Muscle of arm (tissue), 12 donors: ENCODE data around the gene CDC42BPB. TPM values are rescaled to one million over a fixed set of nuclear protein-coding genes. Genes with fewer than 3 reads are reported as not detected.

ENCODE experiments used
- DNase-seq: peaks from one replicate; pipeline ENCODE4 v3.0.0-alpha.2; 2013
- polyA plus RNA-seq, 12 donors: library from polyadenylated mRNA; unstranded; fragments of 120-200 nt; gene quantifications; one replicate each; pipeline ENCODE4 v1.2.1, GENCODE V29; 2013; ENCODE audit not compliant: insufficient read length in 12 of 12

CDC42BPB gene
- polyA plus RNA-seq, 12 donors = 33.9 to 62.4 (median 52.0) TPM; not detected in 1

- DNase-seq = no peak
Measured at GRCh38 chr14:103097244-103097993, 40.1 kb upstream of the CDC42BPB start.

GRCh38 chr14:103096387-103096786 is 39.0 kb upstream of the CDC42BPB start:
- no peak for DNase-seq

GRCh38 chr14:103095210-103095778 is 37.9 kb upstream of the CDC42BPB start:
- no peak for DNase-seq

- DNase-seq = no peak
Measured at GRCh38 chr14:103094406-103095209, 37.3 kb upstream of the CDC42BPB start, which contains the start of gene EXOC3L4. Gene EXOC3L4, plus strand, starts transcription at chr14:103094725. Its CDS starts 5,495 bp downstream, at chr14:103100220.

GRCh38 chr14:103093856-103094405 is 36.6 kb upstream of the CDC42BPB start:
- no peak for DNase-seq

- no peak for DNase-seq
Measured at GRCh38 chr14:103091883-103092222, 34.5 kb upstream of the CDC42BPB start.

- DNase-seq = no peak
Measured at GRCh38 chr14:103091041-103091882, 33.9 kb upstream of the CDC42BPB start.

GRCh38 chr14:103090481-103091020 is 33.2 kb upstream of the CDC42BPB start:
- no peak for DNase-seq

GRCh38 chr14:103089386-103090335 is 32.3 kb upstream of the CDC42BPB start:
- no peak for DNase-seq

GRCh38 chr14:103088921-103089320 is 31.6 kb upstream of the CDC42BPB start:
- no peak for DNase-seq

- DNase-seq = no peak
Measured at GRCh38 chr14:103087343-103087835, 30.0 kb upstream of the CDC42BPB start.

- DNase-seq = no peak
Measured at GRCh38 chr14:103086771-103087342, 29.5 kb upstream of the CDC42BPB start.

- no peak for DNase-seq
Measured at GRCh38 chr14:103085106-103086091, 28.1 kb upstream of the CDC42BPB start.

- no peak for DNase-seq
Measured at GRCh38 chr14:103084021-103084919, 26.9 kb upstream of the CDC42BPB start, which contains the start of gene LBHD2. Gene LBHD2, plus strand, starts transcription at chr14:103084210. Its CDS starts 1,803 bp downstream, at chr14:103086013.

GRCh38 chr14:103081951-103082350 is 24.6 kb upstream of the CDC42BPB start:
- DNase-seq = no peak

- DNase-seq = no peak
Measured at GRCh38 chr14:103078860-103079587, 21.7 kb upstream of the CDC42BPB start.
